Sigmoid colon (tissue), 7 donors: ENCODE results near the gene GLTPD2. TPM values are rescaled to one million over a fixed set of nuclear protein-coding genes. Genes with fewer than 3 reads are reported as not detected.

Source experiments
- DNase-seq: peaks from one replicate; pipeline ENCODE4 v3.0.0-alpha.2; 2019
- H3K27ac ChIP-seq, 4 donors: fragments of 200-600 bp; sonication (generic); one replicate each; pipeline ENCODE4 v1.5.1; 2016 to 2019; ENCODE audit warnings: mild to moderate bottlenecking in 1 of 4
- H3K27me3 ChIP-seq, 3 donors: fragments of 200-600 bp; sonication (generic); one replicate each; pipeline ENCODE4 v1.5.1; 2019; ENCODE audit warnings: mild to moderate bottlenecking in 1 of 3
- H3K36me3 ChIP-seq, 4 donors: fragments of 200-600 bp; sonication (generic); one replicate each; pipeline ENCODE4 v1.5.1; 2016 to 2019
- H3K4me1 ChIP-seq, 4 donors: fragments of 200-600 bp; sonication (generic); one replicate each; pipeline ENCODE4 v1.5.1; 2017 to 2019
- H3K4me3 ChIP-seq, 4 donors: fragments of 200-600 bp; sonication (generic); one replicate each; pipeline ENCODE4 v1.5.1; 2017 to 2019; ENCODE audit warnings: mild to moderate bottlenecking in 2 of 4, moderate library complexity in 1 of 4
- H3K9me3 ChIP-seq, 4 donors: fragments of 200-600 bp in 3 of 4; sonication (generic) in 3 of 4; one replicate each; pipeline versions ENCODE4 v1.5.1 to v1.6.1; 2013 to 2019
- CTCF ChIP-seq, 4 experiments: fragments of 450-650 bp in 3 of 4; fragments of 200-600 bp in 1 of 4; IDR thresholded peaks; one replicate each; pipeline ENCODE4 v1.5.1; 2016 to 2019; ENCODE audit warnings: antibody characterized with exemption in 4 of 4, mild to moderate bottlenecking in 3 of 4, moderate library complexity in 2 of 4
- EP300 ChIP-seq, 4 donors: sonication (generic); formaldehyde crosslinking; IDR thresholded peaks; one replicate each; pipeline ENCODE4 v1.6.1; 2017; ENCODE audit warnings: antibody characterized with exemption in 4 of 4
- POLR2A ChIP-seq, 2 donors: fragments of 450-650 bp; IDR thresholded peaks; one replicate each; pipeline ENCODE4 v1.6.1; 2016; ENCODE audit warnings: antibody characterized with exemption in 2 of 2, mild to moderate bottlenecking in 2 of 2, moderate library complexity in 2 of 2
- POLR2AphosphoS5 ChIP-seq, 4 donors: sonication (generic); formaldehyde crosslinking; IDR thresholded peaks; one replicate each; pipeline ENCODE4 v1.6.1; 2017; ENCODE audit warnings: antibody characterized with exemption in 4 of 4
- WGBS, 2 donors: extraction: QIAGEN DNeasy Blood & Tissue Kit; methylation state at CpG; one replicate each; pipeline ENCODE4 v1.1.7; 2013; 5-methylcytosine and 5-hydroxymethylcytosine counted together
- intact Hi-C: fragments of 100-400 bp; cut with DNase I; formaldehyde crosslinking; loops from one replicate; pipeline ENCODE4 v1.15.1; 2023
- polyA plus RNA-seq, 3 donors: library from polyadenylated mRNA; stranded (reverse); fragments of 200-250 nt; gene quantifications; one replicate each; pipeline ENCODE4 v1.2.3, GENCODE V29; 2013
- total RNA-seq, 4 donors: library from RNA; depleted of rRNA; stranded (reverse); fragments of >200 nt; gene quantifications; one replicate each; pipeline ENCODE4 v1.1.0, GENCODE V29; 2016
- donor health status: healthy with polysubstance abuse.
- donor health status: Bipolar disorder and iron deficiency.
- donor health status: healthy.

Gene GLTPD2
- total and polyA plus RNA-seq, 7 donors = 0.06 to 1.6 TPM; not detected in 5

- DNase-seq = no peak
- Histone ChIP-seq H3K36me3 (peaks cover 7 to 23% (median 12%) of the 10 kb centered on the region in 4 donors), H3K9me3 (no peaks in the 10 kb centered on the region), H3K4me3 (no peak overlapping the region), H3K4me1 (peaks cover 0 to 13% (median 10%) of the 10 kb centered on the region in 4 donors), H3K27ac (no peak overlapping the region), H3K27me3 (no peaks in the 10 kb centered on the region)
- intact Hi-C loops = no loop called here
- TF ChIP-seq CTCF (IDR thresholded peaks at IDR 0.05) = no peak
- no peak for TF ChIP-seq EP300 (IDR thresholded peaks at IDR 0.05)
- no peak for TF ChIP-seq POLR2AphosphoS5 (IDR thresholded peaks at IDR 0.05)
- TF ChIP-seq POLR2A (IDR thresholded peaks at IDR 0.05) = no peak
- 80 to 88% methylated on average over 10 of the region's 10 CpGs for WGBS, 2 donors
Observed at GRCh38 chr17:4800462-4801196, 11.9 kb downstream of the GLTPD2 start.

GRCh38 chr17:4802228-4802627, 13.5 kb downstream of the GLTPD2 start, which contains the start of gene C17orf114:
Gene C17orf114, minus strand, starts transcription at chr17:4802328.
- no peaks in the 10 kb centered on the region for H3K9me3 ChIP-seq

GRCh38 chr17:4806456-4806776, 17.7 kb downstream of the GLTPD2 start:
- DNase-seq = no peak
- H3K36me3 ChIP-seq = peaks cover 0 to 18% (median 0%) of the 10 kb centered on the region in 4 donors
- TF ChIP-seq POLR2AphosphoS5 (IDR thresholded peaks at IDR 0.05) = no peak
- TF ChIP-seq EP300 (IDR thresholded peaks at IDR 0.05) = no peak
- no peak for TF ChIP-seq CTCF (IDR thresholded peaks at IDR 0.05)
- TF ChIP-seq POLR2A (IDR thresholded peaks at IDR 0.05) = no peak
- intact Hi-C loops = loop anchor here (5.0 kb wide), 1 partner anchor 81 kb away; no protein-coding TSS in a partner anchor
- H3K4me1 ChIP-seq = peaks cover 0 to 27% (median 20%) of the 10 kb centered on the region in 4 donors
- 1 to 5% methylated on average over 16 of the region's 16 CpGs for WGBS, 2 donors
- H3K27me3 ChIP-seq = no peaks in the 10 kb centered on the region
- peak overlapping the region; percentile 17 to 94 (median 77) for H3K4me3 ChIP-seq
- H3K9me3 ChIP-seq = no peaks in the 10 kb centered on the region
- H3K27ac ChIP-seq = peak overlapping the region; percentile 78 to 85 (median 82)

More at GRCh38 chr17:4802228-4802627, 13.5 kb downstream of the GLTPD2 start, which contains the start of gene C17orf114:
- Histone ChIP-seq H3K36me3 (peaks cover 7 to 22% (median 12%) of the 10 kb centered on the region in 4 donors), H3K27me3 (no peaks in the 10 kb centered on the region), H3K4me3 (no peak within 1 kb of the TSS), H3K4me1 (peaks cover 0 to 12% (median 10%) of the 10 kb centered on the region in 4 donors), H3K27ac (no peak within 1 kb of the TSS)
- WGBS, 2 donors = 80 to 86% methylated on average over 9 of the region's 9 CpGs
- TF ChIP-seq EP300 (IDR thresholded peaks at IDR 0.05) = no peak
- no peak for TF ChIP-seq POLR2AphosphoS5 (IDR thresholded peaks at IDR 0.05)
- TF ChIP-seq CTCF (IDR thresholded peaks at IDR 0.05) = no peak
- TF ChIP-seq POLR2A (IDR thresholded peaks at IDR 0.05) = no peak
- intact Hi-C loops = no loop called here
- no peak for DNase-seq

GRCh38 chr17:4806777-4807604, 18.2 kb downstream of the GLTPD2 start, which contains the start of gene PLD2:
Gene PLD2, plus strand, starts transcription at chr17:4807152. Its CDS starts 621 bp downstream, at chr17:4807773.
- H3K4me3 ChIP-seq = peak within 1 kb of the TSS; percentile 77 to 94 (median 82)
- H3K9me3 ChIP-seq = no peaks in the 10 kb centered on the region
- peak in 3 of 4 donors; percentile 36 to 50 (median 44) for TF ChIP-seq POLR2AphosphoS5 (IDR thresholded peaks at IDR 0.05)
- no peak for TF ChIP-seq EP300 (IDR thresholded peaks at IDR 0.05)
- WGBS, 2 donors = 1% methylated on average over 106 of the region's 106 CpGs
- no peaks in the 10 kb centered on the region for H3K27me3 ChIP-seq
- DNase-seq = peak; percentile 91
- peaks cover 0 to 27% (median 20%) of the 10 kb centered on the region in 4 donors for H3K4me1 ChIP-seq
- H3K27ac ChIP-seq = peak within 1 kb of the TSS; percentile 78 to 85 (median 82)
- intact Hi-C loops = loop anchor here (5.0 kb wide), 1 partner anchor 80 kb away; no protein-coding TSS in a partner anchor
- H3K36me3 ChIP-seq = peaks cover 0 to 18% (median 0%) of the 10 kb centered on the region in 4 donors
